ENCODE measurements around the gene PDCD5. TPM values are rescaled to one million over a fixed set of nuclear protein-coding genes. Genes with fewer than 3 reads are reported as not detected.

Gene PDCD5
- total RNA-seq, 1 donor from 2014 or later: 88.9 TPM

DNA sequence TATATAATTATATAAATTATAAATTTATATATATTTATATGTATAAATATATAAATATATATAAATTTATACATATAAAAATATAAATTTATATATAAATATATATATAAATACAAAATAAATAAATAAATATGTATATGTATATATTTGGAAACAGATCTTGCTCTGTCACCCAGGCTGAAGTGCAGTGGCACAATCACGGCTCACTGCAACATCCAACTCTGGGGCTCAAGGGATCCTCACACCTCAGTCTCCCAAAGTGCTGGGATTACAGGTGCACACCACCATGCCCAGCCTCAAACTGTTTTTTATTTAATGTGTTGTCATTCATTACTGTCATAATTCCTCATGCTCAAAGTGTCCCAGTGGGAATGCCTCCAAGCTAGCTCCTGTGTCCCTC, 25.2 kb upstream of the PDCD5 start:
- no peaks in the 10 kb centered on the region for H3K27me3 ChIP-seq
- no peak overlapping the region for H3K4me3 ChIP-seq
- no peak overlapping the region for H3K4me2 ChIP-seq
- Mint-ChIP-seq H3K9me3 (no peaks in the 10 kb centered on the region), H3K4me3 (no peak overlapping the region), H3K27me3 (ENCODE audit: insufficient read depth, low read depth) (no peaks in the 10 kb centered on the region), H3K36me3 (no peaks in the 10 kb centered on the region), H3K4me1 (peaks cover 4% of the 10 kb centered on the region), H3K27ac (no peak overlapping the region)
- H3F3A ChIP-seq (ENCODE audit: low read depth): peaks cover 8% of the 10 kb centered on the region
- TF ChIP-seq EZH2phosphoT487 (IDR thresholded peaks at IDR 0.05): no peak
- TF ChIP-seq, protein P1, sequence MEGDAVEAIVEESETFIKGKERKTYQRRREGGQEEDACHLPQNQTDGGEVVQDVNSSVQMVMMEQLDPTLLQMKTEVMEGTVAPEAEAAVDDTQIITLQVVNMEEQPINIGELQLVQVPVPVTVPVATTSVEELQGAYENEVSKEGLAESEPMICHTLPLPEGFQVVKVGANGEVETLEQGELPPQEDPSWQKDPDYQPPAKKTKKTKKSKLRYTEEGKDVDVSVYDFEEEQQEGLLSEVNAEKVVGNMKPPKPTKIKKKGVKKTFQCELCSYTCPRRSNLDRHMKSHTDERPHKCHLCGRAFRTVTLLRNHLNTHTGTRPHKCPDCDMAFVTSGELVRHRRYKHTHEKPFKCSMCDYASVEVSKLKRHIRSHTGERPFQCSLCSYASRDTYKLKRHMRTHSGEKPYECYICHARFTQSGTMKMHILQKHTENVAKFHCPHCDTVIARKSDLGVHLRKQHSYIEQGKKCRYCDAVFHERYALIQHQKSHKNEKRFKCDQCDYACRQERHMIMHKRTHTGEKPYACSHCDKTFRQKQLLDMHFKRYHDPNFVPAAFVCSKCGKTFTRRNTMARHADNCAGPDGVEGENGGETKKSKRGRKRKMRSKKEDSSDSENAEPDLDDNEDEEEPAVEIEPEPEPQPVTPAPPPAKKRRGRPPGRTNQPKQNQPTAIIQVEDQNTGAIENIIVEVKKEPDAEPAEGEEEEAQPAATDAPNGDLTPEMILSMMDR (IDR thresholded peaks at IDR 0.05): no peak
- no peak for TF ChIP-seq EZH2 (IDR thresholded peaks at IDR 0.05)
- H3K9me3 ChIP-seq (ENCODE audit: low read depth): no peaks in the 10 kb centered on the region
- no peaks in the 10 kb centered on the region for H3K4me1 ChIP-seq
- no peaks in the 10 kb centered on the region for H3K36me3 ChIP-seq
- no peaks in the 10 kb centered on the region for H4K20me1 ChIP-seq (ENCODE audit: low read depth)
- H3K27ac ChIP-seq: no peak overlapping the region
- no peaks in the 10 kb centered on the region for H3K79me2 ChIP-seq (ENCODE audit: low read depth)
- no peak overlapping the region for H2AFZ ChIP-seq (replicated peaks)
- no peak for DNase-seq (ENCODE audit: low spot score)
- H3K9ac ChIP-seq: no peak overlapping the region

DNA sequence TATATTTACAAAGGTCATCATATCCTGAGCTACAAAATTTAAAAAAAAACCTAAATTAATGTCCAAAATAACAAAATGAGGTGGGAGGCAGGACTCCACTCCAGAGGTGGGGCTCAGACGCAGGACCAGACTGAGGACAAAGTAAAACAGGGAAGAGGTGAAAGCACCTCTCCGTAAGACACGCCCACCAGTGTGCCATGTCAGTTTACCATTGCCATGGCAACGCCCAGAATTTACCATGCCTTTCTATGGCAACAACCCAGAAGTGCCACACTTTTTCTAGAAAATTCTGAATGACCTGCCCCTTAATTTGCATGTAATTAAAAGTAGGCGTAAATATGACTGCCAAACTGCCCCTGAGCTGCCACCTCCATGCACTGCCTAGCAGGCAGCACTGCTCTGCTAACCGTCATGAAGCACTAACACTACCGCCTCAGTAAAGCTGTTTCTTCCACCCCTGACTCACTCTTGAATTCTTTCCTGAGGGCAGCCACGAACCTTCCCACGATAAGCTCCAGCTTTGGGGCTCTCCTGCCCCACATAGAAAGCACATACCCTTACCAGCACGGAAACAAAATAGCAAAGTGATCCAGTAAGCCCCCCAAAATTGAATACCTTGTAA, 22.3 kb upstream of the PDCD5 start:
- H3K9ac ChIP-seq: no peak overlapping the region
- DNase-seq (ENCODE audit: low spot score): peak; percentile 42
- H3K27me3 ChIP-seq: no peaks in the 10 kb centered on the region
- no peaks in the 10 kb centered on the region for H3K79me2 ChIP-seq (ENCODE audit: low read depth)
- H3K36me3 Mint-ChIP-seq: no peaks in the 10 kb centered on the region
- no peak overlapping the region for H2AFZ ChIP-seq (replicated peaks)
- no peaks in the 10 kb centered on the region for H3K4me1 ChIP-seq
- H3K27ac ChIP-seq: no peak overlapping the region
- no peak overlapping the region for H3K4me3 Mint-ChIP-seq
- H3K27me3 Mint-ChIP-seq (ENCODE audit: insufficient read depth, low read depth): no peaks in the 10 kb centered on the region
- no peak overlapping the region for H3K4me2 ChIP-seq
- peaks cover 4% of the 10 kb centered on the region for H3K4me1 Mint-ChIP-seq
- no peak overlapping the region for H3K4me3 ChIP-seq
- peak overlapping the region; percentile 16 for H3K27ac Mint-ChIP-seq
- no peaks in the 10 kb centered on the region for H3K9me3 ChIP-seq (ENCODE audit: low read depth)
- no peaks in the 10 kb centered on the region for H3K36me3 ChIP-seq
- H3K9me3 Mint-ChIP-seq: no peaks in the 10 kb centered on the region
- TF ChIP-seq EZH2phosphoT487 (IDR thresholded peaks at IDR 0.05): no peak
- TF ChIP-seq, protein P1 (IDR thresholded peaks at IDR 0.05): no peak
- no peak for TF ChIP-seq EZH2 (IDR thresholded peaks at IDR 0.05)
- H4K20me1 ChIP-seq (ENCODE audit: low read depth): no peaks in the 10 kb centered on the region
- peaks cover 8% of the 10 kb centered on the region for H3F3A ChIP-seq (ENCODE audit: low read depth)

DNA sequence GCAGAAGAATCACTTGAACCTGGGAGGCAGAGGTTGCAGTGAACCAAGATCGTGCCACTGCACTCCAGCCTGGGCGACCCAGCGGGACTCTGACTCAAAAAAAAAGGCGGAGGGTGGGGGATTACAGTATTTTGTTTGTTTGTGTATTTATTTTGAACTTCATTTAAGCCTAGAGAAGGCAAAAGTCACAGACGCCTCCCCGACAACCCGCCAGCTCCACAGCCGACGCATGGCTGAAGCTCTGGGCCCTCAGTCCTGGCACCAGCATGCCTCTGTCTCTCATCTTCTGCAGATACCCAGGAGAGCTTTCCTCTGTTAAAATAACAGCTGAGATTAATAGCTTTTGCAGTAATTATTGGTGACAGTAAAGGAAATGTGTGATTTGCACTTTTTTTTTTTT, 17.2 kb upstream of the PDCD5 start:
- Histone ChIP-seq H3K27ac (no peak overlapping the region), H3K9ac (no peak overlapping the region), H2AFZ (replicated peaks) (no peak overlapping the region), H3K9me3 (ENCODE audit: low read depth) (no peaks in the 10 kb centered on the region), H3K4me1 (no peaks in the 10 kb centered on the region), H3K36me3 (no peaks in the 10 kb centered on the region), H4K20me1 (ENCODE audit: low read depth) (no peaks in the 10 kb centered on the region), H3F3A (ENCODE audit: low read depth) (no peaks in the 10 kb centered on the region), H3K4me2 (no peak overlapping the region), H3K79me2 (ENCODE audit: low read depth) (no peaks in the 10 kb centered on the region), H3K27me3 (no peaks in the 10 kb centered on the region), H3K4me3 (no peak overlapping the region)
- no peaks in the 10 kb centered on the region for H3K36me3 Mint-ChIP-seq
- TF ChIP-seq, protein P1 (IDR thresholded peaks at IDR 0.05): no peak
- no peak for TF ChIP-seq EZH2phosphoT487 (IDR thresholded peaks at IDR 0.05)
- TF ChIP-seq EZH2 (IDR thresholded peaks at IDR 0.05): no peak
- H3K4me1 Mint-ChIP-seq: peaks cover 4% of the 10 kb centered on the region
- H3K4me3 Mint-ChIP-seq: no peak overlapping the region
- H3K9me3 Mint-ChIP-seq: no peaks in the 10 kb centered on the region
- no peak overlapping the region for H3K27ac Mint-ChIP-seq
- peaks cover 6% of the 10 kb centered on the region for H3K27me3 Mint-ChIP-seq (ENCODE audit: insufficient read depth, low read depth)
- DNase-seq (ENCODE audit: low spot score): no peak

All from neural progenitor cell (in vitro differentiated cells).